ENCODE results near the gene COL24A1.
A peak's percentile ranks its signal among the peaks of the same experiment; 100 is the strongest.

COL24A1 gene

GRCh38 chr1:86176226-86176625, 19.7 kb upstream of the COL24A1 start:
- DNase-seq, result no peak
- H3K9me3 Mint-ChIP-seq, result peaks cover 0 to 3% of the 10 kb centered on the region in 2 donors
- H3K4me1 Mint-ChIP-seq (ENCODE audit: low read depth in 2 of 2), result no peaks in the 10 kb centered on the region
- H3K4me3 Mint-ChIP-seq, result no peak overlapping the region
- no peak for ATAC-seq (replicated peaks)
- no peaks in the 10 kb centered on the region for H3K36me3 Mint-ChIP-seq (ENCODE audit: insufficient read depth)
- H3K27me3 Mint-ChIP-seq, result no peaks in the 10 kb centered on the region
- H3K27ac Mint-ChIP-seq, result no peak overlapping the region

- Mint-ChIP-seq H3K4me1 (ENCODE audit: low read depth in 2 of 2) (no peaks in the 10 kb centered on the region), H3K27ac (no peak overlapping the region), H3K4me3 (no peak overlapping the region), H3K27me3 (no peaks in the 10 kb centered on the region), H3K36me3 (ENCODE audit: insufficient read depth) (no peaks in the 10 kb centered on the region), H3K9me3 (peaks cover 0 to 3% of the 10 kb centered on the region in 2 donors)
- DNase-seq (no peak), ATAC-seq (replicated peaks) (no peak)
Measured at GRCh38 chr1:86175756-86176155, 19.2 kb upstream of the COL24A1 start.

GRCh38 chr1:86169625-86170024, 13.1 kb upstream of the COL24A1 start:
- H3K27me3 Mint-ChIP-seq, result no peaks in the 10 kb centered on the region
- H3K36me3 Mint-ChIP-seq (ENCODE audit: insufficient read depth), result peaks cover 2% of the 10 kb centered on the region
- peaks cover 6 to 8% of the 10 kb centered on the region in 2 donors for H3K9me3 Mint-ChIP-seq
- no peak for ATAC-seq (replicated peaks)
- H3K4me3 Mint-ChIP-seq, result no peak overlapping the region
- H3K27ac Mint-ChIP-seq, result no peak overlapping the region
- no peaks in the 10 kb centered on the region for H3K4me1 Mint-ChIP-seq (ENCODE audit: low read depth in 2 of 2)
- no peak for DNase-seq

- no peaks in the 10 kb centered on the region for H3K36me3 Mint-ChIP-seq (ENCODE audit: insufficient read depth)
- peaks cover 5 to 11% of the 10 kb centered on the region in 2 donors for H3K9me3 Mint-ChIP-seq
- H3K4me3 Mint-ChIP-seq, result no peak overlapping the region
- H3K4me1 Mint-ChIP-seq (ENCODE audit: low read depth in 2 of 2), result no peaks in the 10 kb centered on the region
- DNase-seq (no peak), ATAC-seq (replicated peaks) (no peak)
- H3K27ac Mint-ChIP-seq, result no peak overlapping the region
- H3K27me3 Mint-ChIP-seq, result peaks cover 10 to 21% of the 10 kb centered on the region in 2 donors
Measured at GRCh38 chr1:86159800-86160199, 3.2 kb upstream of the COL24A1 start.

GRCh38 chr1:86155807-86156565, 586 bp downstream of the COL24A1 start:
- peaks cover 5 to 7% of the 10 kb centered on the region in 2 donors for H3K9me3 Mint-ChIP-seq
- no peaks in the 10 kb centered on the region for H3K4me1 Mint-ChIP-seq (ENCODE audit: low read depth in 2 of 2)
- H3K27me3 Mint-ChIP-seq, result peaks cover 10 to 28% of the 10 kb centered on the region in 2 donors
- no peak for DNase-seq
- H3K27ac Mint-ChIP-seq, result no peak overlapping the region
- peak overlapping the region in 1 of 2 donors; percentile 4 for H3K4me3 Mint-ChIP-seq
- ATAC-seq (replicated peaks), result no peak
- no peaks in the 10 kb centered on the region for H3K36me3 Mint-ChIP-seq (ENCODE audit: insufficient read depth)

GRCh38 chr1:86155051-86155806, 1.3 kb downstream of the COL24A1 start:
- H3K27me3 Mint-ChIP-seq, result peaks cover 10 to 28% of the 10 kb centered on the region in 2 donors
- no peak for ATAC-seq (replicated peaks)
- H3K36me3 Mint-ChIP-seq (ENCODE audit: insufficient read depth), result no peaks in the 10 kb centered on the region
- H3K9me3 Mint-ChIP-seq, result peaks cover 5 to 7% of the 10 kb centered on the region in 2 donors
- no peak overlapping the region for H3K27ac Mint-ChIP-seq
- H3K4me1 Mint-ChIP-seq (ENCODE audit: low read depth in 2 of 2), result no peaks in the 10 kb centered on the region
- DNase-seq, result no peak
- H3K4me3 Mint-ChIP-seq, result no peak overlapping the region

GRCh38 chr1:86154571-86155050, 2.0 kb downstream of the COL24A1 start:
- H3K27ac Mint-ChIP-seq, result no peak overlapping the region
- ATAC-seq (replicated peaks), result no peak
- no peaks in the 10 kb centered on the region for H3K36me3 Mint-ChIP-seq (ENCODE audit: insufficient read depth)
- peaks cover 5 to 7% of the 10 kb centered on the region in 2 donors for H3K9me3 Mint-ChIP-seq
- no peak overlapping the region for H3K4me3 Mint-ChIP-seq
- H3K27me3 Mint-ChIP-seq, result peaks cover 10 to 28% of the 10 kb centered on the region in 2 donors
- DNase-seq, result no peak
- no peaks in the 10 kb centered on the region for H3K4me1 Mint-ChIP-seq (ENCODE audit: low read depth in 2 of 2)

GRCh38 chr1:86153836-86154235, 2.7 kb downstream of the COL24A1 start:
- no peaks in the 10 kb centered on the region for H3K4me1 Mint-ChIP-seq (ENCODE audit: low read depth in 2 of 2)
- ATAC-seq (replicated peaks), result no peak
- peaks cover 4 to 5% of the 10 kb centered on the region in 2 donors for H3K9me3 Mint-ChIP-seq
- peaks cover 10 to 28% of the 10 kb centered on the region in 2 donors for H3K27me3 Mint-ChIP-seq
- H3K4me3 Mint-ChIP-seq, result no peak overlapping the region
- H3K27ac Mint-ChIP-seq, result no peak overlapping the region
- H3K36me3 Mint-ChIP-seq (ENCODE audit: insufficient read depth), result no peaks in the 10 kb centered on the region
- DNase-seq, result no peak

GRCh38 chr1:86152887-86153286, 3.7 kb downstream of the COL24A1 start:
- no peak for ATAC-seq (replicated peaks)
- Mint-ChIP-seq H3K27ac (no peak overlapping the region), H3K27me3 (peaks cover 10 to 27% of the 10 kb centered on the region in 2 donors), H3K4me1 (ENCODE audit: low read depth in 2 of 2) (no peaks in the 10 kb centered on the region), H3K36me3 (ENCODE audit: insufficient read depth) (no peaks in the 10 kb centered on the region), H3K4me3 (no peak overlapping the region), H3K9me3 (peaks cover 5 to 6% of the 10 kb centered on the region in 2 donors)
- no peak for DNase-seq

GRCh38 chr1:86151427-86151826, 5.1 kb downstream of the COL24A1 start:
- no peaks in the 10 kb centered on the region for H3K4me1 Mint-ChIP-seq (ENCODE audit: low read depth in 2 of 2)
- H3K27me3 Mint-ChIP-seq, result peaks cover 0 to 14% of the 10 kb centered on the region in 2 donors
- no peaks in the 10 kb centered on the region for H3K36me3 Mint-ChIP-seq (ENCODE audit: insufficient read depth)
- H3K9me3 Mint-ChIP-seq, result peaks cover 0 to 1% of the 10 kb centered on the region in 2 donors
- DNase-seq, result no peak
- no peak overlapping the region for H3K4me3 Mint-ChIP-seq
- H3K27ac Mint-ChIP-seq, result no peak overlapping the region
- ATAC-seq (replicated peaks), result no peak

- ATAC-seq (replicated peaks) (no peak), DNase-seq (no peak)
- Mint-ChIP-seq H3K4me3 (no peak overlapping the region), H3K27me3 (peaks cover 0 to 14% of the 10 kb centered on the region in 2 donors), H3K4me1 (ENCODE audit: low read depth in 2 of 2) (no peaks in the 10 kb centered on the region), H3K27ac (no peak overlapping the region), H3K36me3 (ENCODE audit: insufficient read depth) (no peaks in the 10 kb centered on the region), H3K9me3 (peaks cover 0 to 1% of the 10 kb centered on the region in 2 donors)
Measured at GRCh38 chr1:86150553-86151055, 6.0 kb downstream of the COL24A1 start.

- Mint-ChIP-seq H3K9me3 (peaks cover 0 to 1% of the 10 kb centered on the region in 2 donors), H3K27me3 (peaks cover 0 to 5% of the 10 kb centered on the region in 2 donors), H3K4me1 (ENCODE audit: low read depth in 2 of 2) (no peaks in the 10 kb centered on the region), H3K4me3 (no peak overlapping the region), H3K36me3 (ENCODE audit: insufficient read depth) (no peaks in the 10 kb centered on the region), H3K27ac (no peak overlapping the region)
- ATAC-seq (replicated peaks), result no peak
- DNase-seq, result no peak
Measured at GRCh38 chr1:86149591-86149990, 7.0 kb downstream of the COL24A1 start.

GRCh38 chr1:86147755-86148154, 8.8 kb downstream of the COL24A1 start:
- H3K4me3 Mint-ChIP-seq, result no peak overlapping the region
- H3K4me1 Mint-ChIP-seq (ENCODE audit: low read depth in 2 of 2), result no peaks in the 10 kb centered on the region
- H3K27me3 Mint-ChIP-seq, result no peaks in the 10 kb centered on the region
- DNase-seq (no peak), ATAC-seq (replicated peaks) (no peak)
- no peaks in the 10 kb centered on the region for H3K36me3 Mint-ChIP-seq (ENCODE audit: insufficient read depth)
- peaks cover 0 to 1% of the 10 kb centered on the region in 2 donors for H3K9me3 Mint-ChIP-seq
- no peak overlapping the region for H3K27ac Mint-ChIP-seq
